ENCODE measurements around the gene CRACDL. TPM values are rescaled to one million over a fixed set of nuclear protein-coding genes. Genes with fewer than 3 reads are reported as not detected.

The CRACDL gene
- total RNA-seq, 2 donors from 2014 or later, result 4.1 to 20.8 TPM

DNA sequence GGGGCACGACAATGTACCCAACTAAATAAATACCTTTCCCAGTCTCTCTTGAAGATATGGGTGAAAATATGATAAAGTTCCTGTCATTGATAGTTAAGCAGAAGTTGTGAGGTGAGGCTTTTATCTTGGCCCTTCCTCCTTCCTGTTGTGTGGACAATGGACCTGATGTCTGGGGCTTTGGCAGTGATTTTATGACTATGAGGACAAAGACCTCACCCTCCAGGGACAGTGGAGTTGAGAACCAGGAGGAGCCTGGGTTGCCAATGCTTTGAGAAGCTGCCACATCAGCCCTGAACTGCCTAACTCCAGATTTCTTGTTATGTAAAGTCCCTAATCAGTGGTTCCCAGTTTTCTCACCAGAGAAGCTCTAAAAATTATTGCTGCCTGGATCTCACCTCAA lies 184.3 kb downstream of the CRACDL start:
- Histone ChIP-seq H3K4me1 (replicated peaks) (no peaks in the 10 kb centered on the region), H3K9me3 (no peaks in the 10 kb centered on the region), H3K27ac (no peak overlapping the region), H3K4me3 (no peak overlapping the region), H3K36me3 (no peaks in the 10 kb centered on the region), H3K27me3 (replicated peaks; ENCODE audit: insufficient read depth) (no peaks in the 10 kb centered on the region)
- intact Hi-C loops (cut with DNase I), result no loop called here
- no peak for DNase-seq (ENCODE audit: low spot score)
- TF ChIP-seq POLR2AphosphoS5 (IDR thresholded peaks at IDR 0.05) (no peak), POLR2A (IDR thresholded peaks at IDR 0.05) (no peak)
- WGBS, result 87% methylated on average over 1 of the region's 1 CpG

DNA sequence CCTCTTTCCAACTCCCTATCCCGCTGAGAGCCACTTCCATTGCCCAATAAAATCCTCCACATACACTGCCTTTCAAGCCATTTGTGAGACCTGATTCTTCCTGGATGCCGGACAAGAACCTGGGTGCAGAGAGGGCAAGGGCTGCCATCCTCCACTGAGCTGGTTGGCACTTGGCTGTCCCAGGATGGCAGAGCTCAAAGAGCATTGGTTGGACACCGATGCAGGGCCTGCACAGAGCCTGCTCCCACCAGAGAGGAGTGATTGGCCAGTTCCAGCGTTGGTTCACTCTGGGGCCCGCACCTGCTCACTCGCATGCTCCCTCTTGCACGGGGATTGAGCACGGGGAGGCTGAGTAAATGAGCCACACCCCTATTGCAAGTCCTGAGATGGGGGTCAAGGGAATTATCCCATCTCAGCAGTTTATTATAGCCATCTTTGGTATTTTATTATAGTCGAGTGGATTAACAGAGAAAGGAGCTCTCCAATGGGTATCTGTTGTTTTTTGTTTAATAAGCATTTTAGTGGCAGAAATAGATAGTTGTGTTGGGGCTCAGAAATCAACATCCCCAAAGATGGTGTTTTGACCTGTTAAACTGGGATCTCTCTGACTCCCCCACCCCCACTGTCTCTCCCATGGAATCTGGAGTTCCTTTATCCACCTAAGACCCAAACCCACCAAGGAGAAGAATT lies 185.3 kb downstream of the CRACDL start:
- H3K4me1 ChIP-seq (replicated peaks), result no peaks in the 10 kb centered on the region
- H3K27me3 ChIP-seq (replicated peaks; ENCODE audit: insufficient read depth), result no peaks in the 10 kb centered on the region
- no peak overlapping the region for H3K27ac ChIP-seq
- TF ChIP-seq POLR2AphosphoS5 (IDR thresholded peaks at IDR 0.05) (no peak), POLR2A (IDR thresholded peaks at IDR 0.05) (no peak)
- TF ChIP-seq, protein P1, sequence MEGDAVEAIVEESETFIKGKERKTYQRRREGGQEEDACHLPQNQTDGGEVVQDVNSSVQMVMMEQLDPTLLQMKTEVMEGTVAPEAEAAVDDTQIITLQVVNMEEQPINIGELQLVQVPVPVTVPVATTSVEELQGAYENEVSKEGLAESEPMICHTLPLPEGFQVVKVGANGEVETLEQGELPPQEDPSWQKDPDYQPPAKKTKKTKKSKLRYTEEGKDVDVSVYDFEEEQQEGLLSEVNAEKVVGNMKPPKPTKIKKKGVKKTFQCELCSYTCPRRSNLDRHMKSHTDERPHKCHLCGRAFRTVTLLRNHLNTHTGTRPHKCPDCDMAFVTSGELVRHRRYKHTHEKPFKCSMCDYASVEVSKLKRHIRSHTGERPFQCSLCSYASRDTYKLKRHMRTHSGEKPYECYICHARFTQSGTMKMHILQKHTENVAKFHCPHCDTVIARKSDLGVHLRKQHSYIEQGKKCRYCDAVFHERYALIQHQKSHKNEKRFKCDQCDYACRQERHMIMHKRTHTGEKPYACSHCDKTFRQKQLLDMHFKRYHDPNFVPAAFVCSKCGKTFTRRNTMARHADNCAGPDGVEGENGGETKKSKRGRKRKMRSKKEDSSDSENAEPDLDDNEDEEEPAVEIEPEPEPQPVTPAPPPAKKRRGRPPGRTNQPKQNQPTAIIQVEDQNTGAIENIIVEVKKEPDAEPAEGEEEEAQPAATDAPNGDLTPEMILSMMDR (IDR thresholded peaks at IDR 0.05), result no peak
- DNase-seq (ENCODE audit: low spot score), result no peak
- 95% methylated on average over 9 of the region's 9 CpGs for WGBS
- no peak overlapping the region for H3K4me3 ChIP-seq
- H3K36me3 ChIP-seq, result no peaks in the 10 kb centered on the region
- H3K9me3 ChIP-seq, result no peaks in the 10 kb centered on the region
- intact Hi-C loops (cut with DNase I), result no loop called here

DNA sequence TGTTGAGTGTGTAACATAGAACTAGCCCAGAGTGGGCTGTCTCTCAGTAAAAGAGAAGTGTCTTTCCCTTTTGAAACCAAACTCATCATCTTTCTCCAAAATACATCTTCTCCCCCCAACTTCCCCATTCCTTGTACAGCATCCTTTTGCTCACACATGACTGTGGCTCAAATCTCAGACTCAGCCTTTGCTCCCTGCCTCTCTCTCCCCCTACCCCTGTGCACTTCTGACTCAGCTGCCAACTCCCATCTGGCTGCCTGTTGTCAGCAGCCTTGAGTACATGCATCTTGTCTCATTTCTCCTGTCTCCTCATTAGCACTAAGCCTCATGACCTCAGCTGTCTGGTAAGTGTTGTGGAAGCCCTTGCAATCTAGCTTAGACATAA lies 187.0 kb downstream of the CRACDL start:
- Histone ChIP-seq H3K27ac (no peak overlapping the region), H3K4me3 (no peak overlapping the region), H3K27me3 (replicated peaks; ENCODE audit: insufficient read depth) (no peaks in the 10 kb centered on the region), H3K9me3 (no peaks in the 10 kb centered on the region), H3K4me1 (replicated peaks) (no peaks in the 10 kb centered on the region), H3K36me3 (no peaks in the 10 kb centered on the region)
- TF ChIP-seq POLR2A (IDR thresholded peaks at IDR 0.05) (no peak), POLR2AphosphoS5 (IDR thresholded peaks at IDR 0.05) (no peak)
- TF ChIP-seq, protein P1 (IDR thresholded peaks at IDR 0.05), result no peak
- intact Hi-C loops (cut with DNase I), result no loop called here
- no peak for DNase-seq (ENCODE audit: low spot score)

DNA sequence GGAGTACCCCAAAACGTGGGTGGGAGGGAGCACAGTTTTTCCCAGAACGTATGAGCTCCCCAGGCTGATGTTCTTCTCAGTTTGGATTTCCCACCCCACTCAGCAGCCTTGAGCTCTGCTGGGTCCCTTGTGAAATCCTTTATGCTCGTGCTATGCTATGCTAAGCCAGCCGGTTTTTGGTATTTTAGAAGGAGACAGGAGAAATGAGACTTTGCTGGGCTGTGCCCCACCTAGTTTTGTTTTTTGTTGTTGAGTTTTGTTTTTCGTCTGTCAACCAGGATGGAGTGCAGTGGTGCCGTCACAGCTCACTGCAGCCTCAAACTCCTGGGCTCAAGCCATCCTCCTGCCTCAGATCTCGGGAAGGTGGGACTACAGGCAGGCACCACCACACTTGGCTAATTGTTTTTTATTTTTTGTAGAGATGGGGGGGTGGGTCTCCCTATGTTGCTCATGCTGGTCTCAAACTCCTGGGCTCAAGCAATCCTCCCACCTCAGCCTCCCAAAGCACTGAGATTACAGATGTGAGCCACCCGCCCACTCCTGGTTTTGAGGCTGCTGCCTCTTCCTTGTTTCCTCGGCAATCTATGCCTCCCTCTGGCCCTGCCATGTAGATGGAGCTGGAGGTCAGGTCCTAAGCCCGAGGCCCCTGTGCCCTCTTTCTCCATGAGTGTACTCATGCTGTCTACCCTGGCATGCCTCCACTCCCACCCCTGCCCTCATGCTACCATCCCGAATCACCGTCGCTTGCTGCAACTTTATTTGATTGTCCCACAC lies 187.5 kb downstream of the CRACDL start:
- H3K27ac ChIP-seq, result no peak overlapping the region
- H3K4me1 ChIP-seq (replicated peaks), result no peaks in the 10 kb centered on the region
- TF ChIP-seq POLR2AphosphoS5 (IDR thresholded peaks at IDR 0.05), result no peak
- TF ChIP-seq POLR2A (IDR thresholded peaks at IDR 0.05), result no peak
- TF ChIP-seq, protein P1 (IDR thresholded peaks at IDR 0.05), result no peak
- H3K36me3 ChIP-seq, result no peaks in the 10 kb centered on the region
- 70% methylated on average over 13 of the region's 13 CpGs for WGBS
- H3K4me3 ChIP-seq, result no peak overlapping the region
- no peaks in the 10 kb centered on the region for H3K27me3 ChIP-seq (replicated peaks; ENCODE audit: insufficient read depth)
- DNase-seq (ENCODE audit: low spot score), result no peak
- no peaks in the 10 kb centered on the region for H3K9me3 ChIP-seq
- intact Hi-C loops (cut with DNase I), result no loop called here

DNA sequence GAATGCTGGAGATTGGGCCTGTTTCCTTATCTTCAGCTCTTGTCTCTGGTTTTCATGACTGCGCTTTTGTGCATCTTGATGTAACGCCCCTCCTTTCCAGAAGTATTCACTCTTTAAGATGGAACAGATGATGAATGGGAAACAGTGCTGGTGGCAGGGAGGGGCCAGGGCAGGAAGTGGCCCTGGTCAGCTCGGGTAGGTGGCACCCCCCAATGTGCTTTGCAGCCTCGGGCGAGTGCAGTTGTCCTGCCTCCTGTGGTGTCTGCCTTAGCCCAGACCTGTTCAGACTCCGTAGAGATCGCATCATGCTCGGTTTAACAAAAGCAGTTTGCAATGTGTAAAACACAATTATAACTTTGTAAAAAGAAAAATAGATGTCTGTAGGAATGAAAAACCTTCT lies 188.1 kb downstream of the CRACDL start:
- Histone ChIP-seq H3K9me3 (no peaks in the 10 kb centered on the region), H3K27ac (no peak overlapping the region), H3K27me3 (replicated peaks; ENCODE audit: insufficient read depth) (no peaks in the 10 kb centered on the region), H3K4me3 (no peak overlapping the region), H3K36me3 (no peaks in the 10 kb centered on the region), H3K4me1 (replicated peaks) (no peaks in the 10 kb centered on the region)
- DNase-seq (ENCODE audit: low spot score), result no peak
- intact Hi-C loops (cut with DNase I), result no loop called here
- TF ChIP-seq POLR2AphosphoS5 (IDR thresholded peaks at IDR 0.05), result no peak
- TF ChIP-seq, protein P1 (IDR thresholded peaks at IDR 0.05), result no peak
- TF ChIP-seq POLR2A (IDR thresholded peaks at IDR 0.05), result no peak
- 42% methylated on average over 8 of the region's 8 CpGs for WGBS

All from prostate gland (tissue), 2 donors.